GM23248 (cell line): ENCODE results near the gene BACE2.

Experiments
- EZH2 ChIP-seq: fragments of 200-600 bp; sonication (generic); IDR thresholded peaks from 2 replicates; pipeline ENCODE4 v1.6.1; 2018; ENCODE audit warnings: antibody characterized with exemption, mild to moderate bottlenecking; ENCODE audit not compliant: insufficient read depth, poor library complexity, severe bottlenecking
- EZH2phosphoT487 ChIP-seq: fragments of 200-600 bp; sonication (generic); IDR thresholded peaks from 2 replicates; pipeline ENCODE4 v1.6.1; 2018; ENCODE audit warnings: antibody characterized with exemption, moderate library complexity, mild to moderate bottlenecking, low read depth; ENCODE audit not compliant: insufficient read depth

- no peak for TF ChIP-seq EZH2
- no peak for TF ChIP-seq EZH2phosphoT487
These were observed 92.5 kb downstream of the BACE2 start for GRCh38 chr21:41260428-41260827.
